GM12874 (cell line): ENCODE results near the gene DIP2C.

ENCODE experiments used
- TF ChIP-seq, protein P1 (sequence below): IDR thresholded peaks from 2 replicates; pipeline ENCODE4 v1.5.1; 2011; ENCODE audit warnings: low read depth, mild to moderate bottlenecking, control low read depth, low read length, moderate library complexity; ENCODE audit not compliant: insufficient read depth

Gene DIP2C

DNA sequence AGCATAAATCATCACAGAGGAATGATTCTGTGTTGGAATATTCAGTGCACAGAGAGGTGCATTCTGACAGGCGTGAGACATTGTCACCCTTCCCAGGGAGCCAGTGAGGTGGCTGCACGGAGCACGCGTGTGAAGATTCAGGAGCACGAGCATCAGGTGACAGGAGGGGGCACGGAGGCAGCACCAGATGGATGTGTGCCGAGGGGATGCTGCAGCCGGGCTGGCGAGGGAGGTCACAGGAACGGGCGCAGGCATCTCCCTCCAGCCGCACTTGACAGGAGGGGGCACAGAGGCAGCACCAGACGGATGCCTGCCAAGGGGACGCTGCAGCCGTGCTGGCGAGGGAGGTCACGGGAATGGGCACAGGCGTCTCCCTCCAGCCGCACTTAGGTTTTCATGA, 66.5 kb downstream of the DIP2C start:
- TF ChIP-seq, protein P1, sequence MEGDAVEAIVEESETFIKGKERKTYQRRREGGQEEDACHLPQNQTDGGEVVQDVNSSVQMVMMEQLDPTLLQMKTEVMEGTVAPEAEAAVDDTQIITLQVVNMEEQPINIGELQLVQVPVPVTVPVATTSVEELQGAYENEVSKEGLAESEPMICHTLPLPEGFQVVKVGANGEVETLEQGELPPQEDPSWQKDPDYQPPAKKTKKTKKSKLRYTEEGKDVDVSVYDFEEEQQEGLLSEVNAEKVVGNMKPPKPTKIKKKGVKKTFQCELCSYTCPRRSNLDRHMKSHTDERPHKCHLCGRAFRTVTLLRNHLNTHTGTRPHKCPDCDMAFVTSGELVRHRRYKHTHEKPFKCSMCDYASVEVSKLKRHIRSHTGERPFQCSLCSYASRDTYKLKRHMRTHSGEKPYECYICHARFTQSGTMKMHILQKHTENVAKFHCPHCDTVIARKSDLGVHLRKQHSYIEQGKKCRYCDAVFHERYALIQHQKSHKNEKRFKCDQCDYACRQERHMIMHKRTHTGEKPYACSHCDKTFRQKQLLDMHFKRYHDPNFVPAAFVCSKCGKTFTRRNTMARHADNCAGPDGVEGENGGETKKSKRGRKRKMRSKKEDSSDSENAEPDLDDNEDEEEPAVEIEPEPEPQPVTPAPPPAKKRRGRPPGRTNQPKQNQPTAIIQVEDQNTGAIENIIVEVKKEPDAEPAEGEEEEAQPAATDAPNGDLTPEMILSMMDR = no peak

GRCh38 chr10:621981-622740, 67.3 kb downstream of the DIP2C start:
- TF ChIP-seq, protein P1 = no peak

DNA sequence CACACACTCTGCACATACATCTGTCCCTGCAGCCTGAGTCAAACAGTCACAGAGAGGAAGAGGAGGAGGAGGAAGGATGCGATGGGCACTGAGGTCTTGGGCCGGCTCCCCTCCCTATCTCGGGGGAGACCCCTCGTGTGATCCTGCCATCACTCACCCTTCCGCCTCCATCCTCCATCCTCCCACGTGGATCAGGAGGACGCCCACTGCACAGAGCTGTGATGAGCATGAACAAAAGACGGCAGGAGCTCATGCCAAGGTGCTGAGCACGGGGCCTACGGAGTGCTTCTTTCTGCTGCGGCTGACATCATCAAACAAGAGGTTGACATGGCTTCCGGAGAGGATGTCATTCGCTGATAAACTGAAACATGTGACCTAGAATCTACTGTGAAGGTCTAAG, 68.0 kb downstream of the DIP2C start:
- TF ChIP-seq, protein P1 = no peak

- TF ChIP-seq, protein P1 = no peak
These were observed 68.5 kb downstream of the DIP2C start for GRCh38 chr10:620971-621370.

GRCh38 chr10:620417-620816, 69.1 kb downstream of the DIP2C start:
- TF ChIP-seq, protein P1 = no peak

DNA sequence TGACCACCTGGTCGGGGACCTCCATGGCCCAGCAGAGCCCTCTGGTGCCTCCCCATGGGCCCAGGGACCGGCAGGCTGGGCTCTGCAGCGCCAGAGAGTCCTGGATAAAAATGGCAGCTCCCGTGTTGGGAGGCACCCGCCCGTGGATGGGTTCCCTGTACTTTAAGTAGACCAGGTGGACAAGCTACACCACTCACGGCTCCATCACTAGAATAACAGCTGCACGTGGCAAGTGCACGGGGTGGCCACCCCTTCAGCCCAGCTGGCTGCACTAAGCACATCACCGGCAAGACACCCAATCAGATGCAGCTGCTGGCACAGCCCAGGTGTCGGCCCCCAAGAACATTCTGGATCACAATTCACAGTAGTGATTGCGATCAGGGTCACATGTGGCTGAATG, 69.8 kb downstream of the DIP2C start:
- TF ChIP-seq, protein P1 = no peak

GRCh38 chr10:618229-618989, 71.1 kb downstream of the DIP2C start:
- TF ChIP-seq, protein P1 = no peak
